Colonic mucosa (tissue), 4 donors: ENCODE measurements around the gene C1orf56. TPM values are rescaled to one million over a fixed set of nuclear protein-coding genes. Genes with fewer than 3 reads are reported as not detected.
A peak's percentile ranks its signal among the peaks of the same experiment; 100 is the strongest.

Experiments used
- DNase-seq: peaks from one replicate; pipeline ENCODE4 v3.0.0-alpha.2; 2020
- H3K27ac ChIP-seq: fragments of 200-600 bp; one replicate; pipeline ENCODE4 v1.8.0; 2021
- H3K27me3 ChIP-seq: fragments of 200-600 bp; one replicate; pipeline ENCODE4 v1.8.0; 2021
- H3K36me3 ChIP-seq: fragments of 200-600 bp; one replicate; pipeline ENCODE4 v1.8.0; 2021
- H3K4me1 ChIP-seq: fragments of 200-600 bp; one replicate; pipeline ENCODE4 v1.8.0; 2021; ENCODE audit warnings: mild to moderate bottlenecking
- H3K4me3 ChIP-seq: fragments of 200-600 bp; one replicate; pipeline ENCODE4 v1.8.0; 2021
- H3K9ac ChIP-seq, 2 donors: one replicate each; pipeline ENCODE4 v1.7.0; 2013; ENCODE audit warnings: control low read depth in 2 of 2, low read depth in 2 of 2, low read length in 2 of 2
- H3K9me3 ChIP-seq: fragments of 200-600 bp; one replicate; pipeline ENCODE4 v1.8.0; 2021
- CTCF ChIP-seq: fragments of 200-600 bp; IDR thresholded peaks from one replicate; pipeline ENCODE4 v1.8.0; 2022; ENCODE audit warnings: antibody characterized with exemption, mild to moderate bottlenecking
- intact Hi-C: fragments of 100-400 bp; cut with DNase I; formaldehyde crosslinking; loops from one replicate; pipeline ENCODE4 v1.14.1; 2022
- total RNA-seq, 2 donors: library from RNA; stranded (reverse); fragmentation: NEBNext Ultra II Directional in 1 of 2; extraction: Animal tissue kit (Norgen Biotek cat#: 25700) in 1 of 2; gene quantifications; one replicate each; pipeline ENCODE4 v1.2.1, GENCODE V29; 2021
- donor health status: healthy.
- donor health status: DM: no; HTN: no; CAD: no.
- donor health status: DM: no; HTN: no; CAD: no.

C1orf56 gene, protein sequence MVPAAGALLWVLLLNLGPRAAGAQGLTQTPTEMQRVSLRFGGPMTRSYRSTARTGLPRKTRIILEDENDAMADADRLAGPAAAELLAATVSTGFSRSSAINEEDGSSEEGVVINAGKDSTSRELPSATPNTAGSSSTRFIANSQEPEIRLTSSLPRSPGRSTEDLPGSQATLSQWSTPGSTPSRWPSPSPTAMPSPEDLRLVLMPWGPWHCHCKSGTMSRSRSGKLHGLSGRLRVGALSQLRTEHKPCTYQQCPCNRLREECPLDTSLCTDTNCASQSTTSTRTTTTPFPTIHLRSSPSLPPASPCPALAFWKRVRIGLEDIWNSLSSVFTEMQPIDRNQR
- total RNA-seq: 1 to 10 TPM; 2.6 to 3.2 TPM

DNA sequence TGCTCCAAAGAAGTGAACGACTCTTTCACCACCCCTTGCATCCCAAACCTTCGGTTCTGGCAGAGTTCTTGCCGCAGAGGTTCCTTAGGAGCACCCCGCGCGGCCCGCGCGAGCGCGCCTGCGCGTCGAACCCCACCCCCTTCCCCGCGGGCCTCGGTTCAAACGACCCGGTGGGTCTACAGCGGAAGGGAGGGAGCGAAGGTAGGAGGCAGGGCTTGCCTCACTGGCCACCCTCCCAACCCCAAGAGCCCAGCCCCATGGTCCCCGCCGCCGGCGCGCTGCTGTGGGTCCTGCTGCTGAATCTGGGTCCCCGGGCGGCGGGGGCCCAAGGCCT lies at the start of gene C1orf56:
TSS of gene C1orf56 (plus strand) at position 161 of the 334 bp plus-strand sequence. CDS start at position 258, 97 bp downstream.
- Histone ChIP-seq H3K4me3 (peak within 1 kb of the TSS; percentile 62), H3K27me3 (no peaks in the 10 kb centered on the region), H3K36me3 (peaks cover 7% of the 10 kb centered on the region), H3K4me1 (peaks cover 7% of the 10 kb centered on the region), H3K9ac (peak within 1 kb of the TSS; percentile 77 to 79), H3K9me3 (no peaks in the 10 kb centered on the region), H3K27ac (peak within 1 kb of the TSS; percentile 74)
- peak; percentile 76 for DNase-seq
- TF ChIP-seq CTCF: no peak
- intact Hi-C loops: no loop called here

GRCh38 chr1:150997949-150998348 lies 49.6 kb upstream of the C1orf56 start:
- Histone ChIP-seq H3K27me3 (no peaks in the 10 kb centered on the region), H3K9ac (no peak overlapping the region), H3K9me3 (no peaks in the 10 kb centered on the region), H3K4me3 (no peak overlapping the region), H3K36me3 (no peaks in the 10 kb centered on the region), H3K4me1 (no peaks in the 10 kb centered on the region), H3K27ac (no peak overlapping the region)
- intact Hi-C loops: loop anchor here (10.0 kb wide), 1 partner anchor 173 kb away; no protein-coding TSS in a partner anchor
- no peak for TF ChIP-seq CTCF
- DNase-seq: no peak

DNA sequence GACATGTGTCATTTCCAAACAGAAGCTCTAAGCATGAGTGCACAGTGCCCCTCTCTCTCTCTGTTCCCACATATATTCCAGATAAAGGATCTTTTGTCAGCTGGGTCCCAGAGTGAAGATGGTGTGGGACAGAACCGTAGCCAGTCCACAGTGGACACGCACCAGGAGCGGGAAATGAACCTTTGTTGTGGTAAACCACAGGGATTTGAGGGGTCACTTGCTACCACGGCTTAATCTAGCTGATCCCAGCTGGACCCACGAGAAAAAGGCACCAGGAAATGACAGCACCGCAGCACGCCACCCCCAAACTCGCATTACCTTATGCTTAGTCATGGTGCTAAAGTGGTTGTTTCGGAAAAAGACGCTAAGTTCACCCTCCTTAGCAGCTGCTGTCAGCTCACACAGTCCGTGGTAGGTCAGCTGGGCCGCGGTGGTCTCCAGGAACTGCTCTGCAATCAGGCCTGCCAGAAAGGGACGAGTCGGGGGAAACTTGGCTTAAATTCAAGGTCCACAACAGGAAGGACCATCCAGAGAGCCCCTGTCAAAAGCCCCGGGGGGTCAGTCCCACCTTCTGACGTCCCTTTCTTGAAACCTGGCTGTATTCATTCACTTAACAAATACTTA lies 48.4 kb upstream of the C1orf56 start:
- no peaks in the 10 kb centered on the region for H3K9me3 ChIP-seq
- H3K4me1 ChIP-seq: no peaks in the 10 kb centered on the region
- TF ChIP-seq CTCF: no peak
- intact Hi-C loops: loop anchor here (10.0 kb wide), 1 partner anchor 174 kb away; no protein-coding TSS in a partner anchor
- no peaks in the 10 kb centered on the region for H3K36me3 ChIP-seq
- no peak overlapping the region for H3K9ac ChIP-seq
- H3K4me3 ChIP-seq: no peak overlapping the region
- DNase-seq: no peak
- H3K27ac ChIP-seq: no peak overlapping the region
- H3K27me3 ChIP-seq: no peaks in the 10 kb centered on the region

- Histone ChIP-seq H3K9ac (no peak overlapping the region), H3K4me1 (no peaks in the 10 kb centered on the region), H3K9me3 (no peaks in the 10 kb centered on the region), H3K4me3 (no peak overlapping the region), H3K36me3 (no peaks in the 10 kb centered on the region), H3K27me3 (no peaks in the 10 kb centered on the region), H3K27ac (no peak overlapping the region)
- TF ChIP-seq CTCF: no peak
- intact Hi-C loops: loop anchor here (10.0 kb wide), 1 partner anchor 175 kb away; no protein-coding TSS in a partner anchor
- DNase-seq: no peak
Measured at GRCh38 chr1:150999926-151000325, 47.6 kb upstream of the C1orf56 start.

DNA sequence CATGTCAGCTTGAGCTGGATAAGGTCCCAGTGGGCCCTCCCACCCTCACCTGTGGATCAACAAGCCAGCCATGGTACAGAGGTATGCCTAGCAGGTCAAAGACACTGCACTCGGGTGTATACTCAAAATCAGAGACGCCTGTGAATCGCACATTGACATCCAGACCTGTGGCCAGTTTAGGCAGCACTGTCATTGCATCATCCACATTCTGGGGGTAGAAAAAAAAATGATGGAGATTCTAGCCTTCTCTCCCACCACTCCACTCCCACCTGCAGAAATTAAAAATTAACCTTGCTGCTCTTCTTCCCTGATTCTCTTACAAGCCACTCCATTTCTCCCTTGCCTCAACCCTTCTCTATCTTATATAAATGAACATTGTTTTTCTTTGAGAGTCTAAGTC lies 47.1 kb upstream of the C1orf56 start:
- intact Hi-C loops: no loop called here
- no peaks in the 10 kb centered on the region for H3K36me3 ChIP-seq

More for the DNA sequence above, 47.1 kb upstream of the C1orf56 start:
- H3K9me3 ChIP-seq: no peaks in the 10 kb centered on the region
- H3K27me3 ChIP-seq: no peaks in the 10 kb centered on the region
- no peak overlapping the region for H3K4me3 ChIP-seq
- TF ChIP-seq CTCF: no peak
- no peaks in the 10 kb centered on the region for H3K4me1 ChIP-seq
- H3K9ac ChIP-seq: no peak overlapping the region
- DNase-seq: no peak
- H3K27ac ChIP-seq: no peak overlapping the region
